Fibroblast of the aortic adventitia (primary cell): ENCODE results near the gene CFAP251. TPM values are rescaled to one million over a fixed set of nuclear protein-coding genes. Genes with fewer than 3 reads are reported as not detected.
A peak's percentile ranks its signal among the peaks of the same experiment; 100 is the strongest.

Source experiments
- DNase-seq: peaks from one replicate; pipeline ENCODE4 v3.0.0-alpha.2; 2010; ENCODE audit warnings: low read depth
- H3K4me3 ChIP-seq: 2 replicates; pipeline ENCODE4 v1.5.1; 2011; ENCODE audit warnings: low read depth, mild to moderate bottlenecking, control low read depth, low read length, moderate library complexity
- CTCF ChIP-seq: IDR thresholded peaks from 2 replicates; pipeline ENCODE4 v1.5.1; 2011; ENCODE audit warnings: mild to moderate bottlenecking, low read length, control low read depth, inconsistent platforms; ENCODE audit not compliant: insufficient read depth
- total RNA-seq: library from RNA; depleted of rRNA; stranded (reverse); fragments of >200 nt; gene quantifications from 2 replicates; pipeline ENCODE4 v1.2.3, GENCODE V29; 2012; ENCODE audit warnings: low replicate concordance

The CFAP251 gene
- total RNA-seq, 1 donor = 8.8 TPM

GRCh38 chr12:121963341-121964018 lies 45.1 kb downstream of the CFAP251 start:
- DNase-seq = no peak
- TF ChIP-seq CTCF = no peak
- no peak overlapping the region for H3K4me3 ChIP-seq

GRCh38 chr12:121964813-121965643 lies 46.6 kb downstream of the CFAP251 start:
- no peak overlapping the region for H3K4me3 ChIP-seq
- no peak for TF ChIP-seq CTCF
- peak; percentile 94 for DNase-seq

- peak; percentile 21 for DNase-seq
- TF ChIP-seq CTCF = no peak
- no peak overlapping the region for H3K4me3 ChIP-seq
Observed at GRCh38 chr12:121966959-121967358, 48.6 kb downstream of the CFAP251 start.

- H3K4me3 ChIP-seq = no peak overlapping the region
- DNase-seq = no peak
- no peak for TF ChIP-seq CTCF
Observed at GRCh38 chr12:121968876-121969275, 50.5 kb downstream of the CFAP251 start.

- no peak for DNase-seq
- H3K4me3 ChIP-seq = no peak overlapping the region
- TF ChIP-seq CTCF = no peak
Observed at GRCh38 chr12:121969726-121970125, 51.3 kb downstream of the CFAP251 start.

GRCh38 chr12:121970581-121971300 lies 52.3 kb downstream of the CFAP251 start:
- no peak for TF ChIP-seq CTCF
- DNase-seq = no peak
- H3K4me3 ChIP-seq = no peak overlapping the region
